HG02588 (cell line): ENCODE data around the gene RNASE13.
"Not testable (repeated sequence)": the region's sequence is repeated elsewhere in the genome, so short reads cannot be mapped to it uniquely, and the experiment has no call there.

Source experiments
- ATAC-seq: cut with Tn5 transposase; IDR thresholded peaks from one replicate; pipeline ENCODE4 v1.9.1; 2021; ENCODE audit warnings: mild to moderate bottlenecking, moderate library complexity; ENCODE audit not compliant: unreplicated experiment

The RNASE13 gene

DNA sequence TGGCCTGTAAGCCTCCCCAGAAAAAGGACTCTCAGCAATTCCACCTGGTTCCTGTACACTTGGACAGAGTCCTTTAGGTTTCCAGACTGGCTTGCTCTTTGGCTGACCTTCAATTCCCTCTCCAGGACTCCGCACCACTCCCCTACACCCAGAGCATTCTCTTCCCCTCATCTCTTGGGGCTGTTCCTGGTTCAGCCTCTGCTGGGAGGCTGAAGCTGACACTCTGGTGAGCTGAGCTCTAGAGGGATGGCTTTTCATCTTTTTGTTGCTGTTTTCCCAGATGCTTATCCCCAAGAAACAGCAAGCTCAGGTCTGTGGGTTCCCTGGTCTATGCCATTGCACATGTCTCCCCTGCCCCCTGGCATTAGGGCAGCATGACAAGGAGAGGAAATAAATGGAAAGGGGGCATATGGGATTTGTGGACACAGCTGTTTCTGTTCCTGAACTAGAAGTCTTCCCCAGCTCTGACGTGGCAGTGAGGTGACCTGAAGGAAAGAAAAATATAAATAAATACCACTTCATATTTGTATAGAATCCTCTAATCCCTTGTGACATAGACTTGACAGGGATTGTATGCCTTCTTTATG lies 8.9 kb upstream of the RNASE13 start:
- ATAC-seq: no peak

DNA sequence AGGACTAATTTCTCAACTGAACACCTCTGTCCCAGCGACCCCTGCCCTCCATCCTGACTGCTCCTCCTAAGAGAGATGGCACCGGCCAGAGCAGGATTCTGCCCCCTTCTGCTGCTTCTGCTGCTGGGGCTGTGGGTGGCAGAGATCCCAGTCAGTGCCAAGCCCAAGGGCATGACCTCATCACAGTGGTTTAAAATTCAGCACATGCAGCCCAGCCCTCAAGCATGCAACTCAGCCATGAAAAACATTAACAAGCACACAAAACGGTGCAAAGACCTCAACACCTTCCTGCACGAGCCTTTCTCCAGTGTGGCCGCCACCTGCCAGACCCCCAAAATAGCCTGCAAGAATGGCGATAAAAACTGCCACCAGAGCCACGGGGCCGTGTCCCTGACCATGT lies 8.3 kb upstream of the RNASE13 start:
- ATAC-seq: no peak

DNA sequence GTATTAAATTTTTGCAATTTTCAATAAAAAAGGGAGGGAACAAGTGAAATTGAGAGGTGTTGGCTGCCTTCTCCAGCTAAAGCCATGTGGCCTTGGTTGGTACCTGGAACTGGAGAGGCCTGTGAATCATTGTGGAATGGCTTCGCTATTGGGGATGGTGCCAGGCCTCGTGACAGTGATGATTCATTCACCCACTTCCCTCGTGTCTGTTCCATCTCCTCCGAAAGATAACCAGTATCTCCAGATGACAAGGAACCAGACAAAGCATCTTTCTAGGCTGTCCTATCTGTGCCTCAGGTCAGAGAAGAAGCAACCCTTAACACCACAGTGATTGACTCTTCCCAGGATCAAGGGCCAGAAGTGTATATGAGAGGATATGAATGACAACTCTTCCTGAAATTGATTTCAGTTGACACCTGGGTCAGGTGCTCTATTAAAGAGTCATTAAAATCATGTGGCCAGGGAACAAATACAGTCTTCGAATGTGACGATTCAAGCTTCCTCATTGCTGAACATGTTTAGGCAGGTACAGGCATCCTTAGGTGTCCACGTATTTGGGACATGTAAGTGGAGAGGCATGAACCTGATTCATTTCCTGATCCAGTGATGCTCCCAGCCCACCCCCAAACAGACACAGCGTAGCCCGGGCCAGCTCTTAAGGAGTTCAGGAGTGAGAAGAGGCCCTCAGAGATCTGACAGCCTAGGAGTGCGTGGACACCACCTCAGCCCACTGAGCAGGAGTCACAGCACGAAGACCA lies 7.2 kb upstream of the RNASE13 start, which contains the start of gene RNASE7:
RNASE7 (plus strand) TSS at position 687 of the 758 bp plus-strand sequence. CDS start 631 bp downstream, outside the sequence.
- no peak for ATAC-seq

DNA sequence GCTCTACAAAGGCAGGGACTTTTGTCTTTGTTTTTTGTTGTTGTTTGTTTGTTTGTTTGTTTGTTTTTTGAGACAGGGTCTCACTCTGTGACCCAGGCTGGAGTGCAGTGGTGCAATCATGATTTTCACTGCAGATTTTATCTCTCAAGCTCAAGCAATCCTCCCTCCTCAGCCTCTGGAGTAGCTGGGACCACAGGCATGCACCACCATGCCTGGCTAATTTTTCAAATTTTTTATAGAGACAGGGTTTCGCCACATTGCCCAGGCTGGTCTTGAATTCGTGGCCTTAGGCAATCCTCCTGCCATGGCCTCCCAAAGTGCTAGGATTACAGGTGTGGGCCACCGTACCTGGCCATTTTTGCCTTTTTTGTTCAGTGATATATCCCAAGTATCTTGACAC lies 6.3 kb upstream of the RNASE13 start:
- ATAC-seq: not testable (repeated sequence)

DNA sequence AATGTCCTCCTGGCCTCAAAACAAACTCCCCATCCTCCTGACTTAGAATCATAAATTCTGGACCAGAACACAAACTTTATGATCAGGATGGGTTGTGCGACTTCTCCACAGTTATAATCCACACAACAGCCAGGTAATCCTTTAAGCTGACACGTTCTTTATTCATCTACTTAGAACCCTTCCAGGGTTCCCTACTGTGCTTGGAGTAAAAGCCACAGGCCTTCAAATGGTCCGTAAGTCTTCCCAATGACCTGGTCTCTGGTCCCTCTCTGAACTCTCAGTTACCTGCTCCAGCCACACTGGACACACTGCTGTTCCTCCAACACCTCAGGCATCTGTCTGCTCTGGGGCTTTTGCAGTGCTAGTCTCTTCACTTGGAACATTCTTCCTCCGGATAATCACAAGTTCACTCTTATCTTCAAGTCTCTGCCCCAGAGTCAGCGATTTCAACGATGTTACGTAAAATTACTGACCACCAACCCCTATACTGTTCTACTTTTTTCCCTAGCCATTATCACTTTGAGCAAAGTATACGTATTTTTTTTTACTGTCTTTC lies 5.8 kb upstream of the RNASE13 start:
- ATAC-seq: no peak

DNA sequence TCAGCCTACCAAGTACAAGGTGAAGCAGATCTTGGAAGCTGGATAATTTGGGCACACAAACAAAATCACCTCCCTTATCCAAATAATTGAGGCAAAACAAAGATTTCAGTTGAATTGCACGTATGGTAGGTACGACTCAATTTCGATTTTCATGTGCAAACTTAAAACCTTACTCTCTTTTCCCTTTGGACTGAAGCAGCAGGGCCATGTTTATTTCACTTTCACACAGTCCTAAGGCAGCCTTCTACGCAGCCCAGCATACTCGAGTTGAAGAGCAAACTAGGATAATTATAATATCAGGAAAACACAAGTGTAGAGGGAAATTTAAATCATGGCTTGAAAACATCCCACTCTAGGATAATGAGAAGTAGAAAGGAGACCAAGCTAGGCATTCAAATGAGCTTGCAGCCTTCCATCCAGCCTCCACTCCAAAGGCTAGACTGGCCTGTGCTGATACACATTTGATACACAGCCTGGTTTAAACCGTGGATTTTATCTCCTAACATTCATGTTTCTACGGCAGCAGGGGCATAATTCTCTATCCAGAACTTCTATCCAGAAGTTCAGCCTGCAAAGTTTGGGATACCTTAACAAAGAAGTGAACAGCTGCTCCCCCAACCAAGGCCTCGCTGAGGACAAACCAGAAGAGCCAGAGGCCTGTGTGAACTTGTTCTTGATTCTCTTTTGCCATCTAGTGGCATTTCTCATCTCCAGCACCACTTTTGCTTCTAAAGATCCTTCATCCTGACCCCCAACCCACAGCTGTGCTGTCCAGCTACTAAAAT lies 5.2 kb upstream of the RNASE13 start:
- no peak for ATAC-seq

DNA sequence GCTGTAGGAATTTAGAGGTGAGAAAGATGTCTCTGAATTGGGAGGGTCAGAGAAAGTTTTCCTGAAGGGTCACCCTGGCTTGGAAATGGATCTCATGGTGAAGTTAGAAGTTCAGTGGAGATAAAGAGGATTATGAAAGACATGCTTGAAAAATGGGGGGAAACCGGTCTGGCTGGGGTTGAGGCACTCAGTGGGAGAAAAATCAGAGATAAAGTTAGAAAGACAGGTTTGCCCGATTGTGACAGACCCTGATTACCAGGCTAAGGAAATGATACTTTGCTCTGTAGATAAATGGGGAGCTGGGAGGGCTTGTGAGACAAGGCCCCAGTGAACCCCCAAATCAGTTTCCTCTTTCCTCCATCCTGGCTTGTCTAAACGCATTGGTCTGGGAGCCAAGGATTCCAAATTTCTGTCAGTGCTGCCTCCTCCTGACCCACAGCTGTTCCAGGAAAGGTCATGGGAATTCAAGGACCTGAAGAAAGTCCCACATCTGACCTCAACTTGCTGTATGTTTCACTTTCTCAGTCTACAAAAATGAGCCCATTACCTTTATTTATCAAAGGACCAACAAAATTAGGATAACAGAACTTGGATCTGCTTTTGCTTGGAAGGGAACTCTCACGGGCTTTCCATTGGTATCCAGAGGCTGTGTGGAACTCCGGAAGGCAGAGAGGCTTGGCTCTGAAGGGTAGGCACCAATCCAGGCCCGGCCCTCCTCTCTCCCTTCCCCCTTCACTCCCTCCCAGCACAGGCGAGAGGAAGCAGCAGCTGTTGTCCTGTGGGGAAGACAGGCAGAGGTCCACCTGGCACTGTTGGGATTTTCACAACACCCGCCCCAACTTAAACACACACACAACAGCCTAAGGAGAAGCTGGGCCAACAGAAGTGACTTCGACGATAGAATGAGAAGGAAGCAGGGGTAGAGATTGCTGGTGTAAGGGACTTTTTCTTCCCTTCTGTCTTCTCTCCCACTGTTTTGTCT lies 4.1 kb upstream of the RNASE13 start:
- ATAC-seq: no peak

DNA sequence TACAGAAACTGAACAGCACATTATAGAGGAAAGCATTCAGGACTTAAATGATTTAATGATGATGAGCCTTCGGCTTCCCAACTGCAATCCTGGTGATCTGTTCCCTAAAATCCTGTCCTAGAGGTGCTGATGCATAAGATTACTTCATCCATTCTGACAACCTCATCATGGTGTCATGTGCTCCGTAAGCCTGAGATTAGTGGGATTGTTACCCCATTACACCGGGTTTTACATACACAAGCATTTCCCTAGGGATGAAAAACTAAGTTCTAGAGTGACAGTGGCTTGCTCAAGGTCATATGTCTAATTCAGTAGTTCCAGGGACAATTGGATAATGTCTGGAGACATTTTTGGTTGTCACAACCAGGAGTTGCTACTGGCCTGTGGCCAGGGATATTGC lies 2.5 kb upstream of the RNASE13 start:
- no peak for ATAC-seq

DNA sequence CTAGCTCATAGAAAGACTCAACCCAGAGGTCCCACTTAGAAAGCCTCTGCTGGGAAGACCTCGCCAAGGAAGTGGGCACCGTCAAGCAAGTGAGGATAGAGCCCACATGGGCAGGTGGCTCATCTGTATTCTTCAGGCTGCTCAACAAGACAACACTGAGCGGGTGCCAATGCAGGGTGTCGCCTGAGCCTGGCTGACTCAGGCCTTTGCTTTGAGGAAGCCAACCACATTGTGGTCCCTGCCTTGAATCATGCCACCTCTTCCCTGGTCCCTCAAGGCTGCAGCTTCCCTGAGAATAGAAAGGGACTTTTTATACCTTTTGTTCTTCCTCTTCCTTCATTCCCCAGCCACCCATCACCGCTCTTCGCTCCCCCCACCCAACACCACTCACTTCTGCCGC lies 2.1 kb upstream of the RNASE13 start:
- ATAC-seq: no peak

DNA sequence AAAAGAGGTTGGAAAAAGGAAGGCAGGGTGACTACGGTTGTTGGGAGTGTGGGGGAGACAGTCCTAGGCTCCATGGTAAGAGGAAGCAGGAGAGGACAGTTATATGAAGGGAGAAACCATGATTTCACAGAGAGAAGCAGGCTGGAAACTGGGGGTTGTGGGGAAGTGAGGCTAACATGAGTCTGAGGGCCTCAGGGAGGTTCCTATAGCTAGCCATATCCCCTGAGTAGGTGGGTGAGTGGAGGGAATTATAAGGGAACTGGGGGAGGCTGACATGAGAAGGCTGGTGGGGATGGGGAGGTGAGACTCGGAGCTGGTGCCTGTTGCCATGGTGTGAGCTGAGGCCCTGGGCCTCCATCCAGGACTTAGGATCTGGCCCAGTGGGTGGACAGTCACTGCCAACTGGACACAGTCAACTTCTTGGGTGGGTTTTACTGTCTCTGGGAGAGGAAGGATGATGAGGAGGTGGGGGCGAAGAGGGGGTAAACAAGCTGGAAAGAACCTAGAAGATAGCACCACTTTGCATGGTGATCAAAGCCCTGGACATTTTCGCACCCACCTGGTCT lies 1.4 kb downstream of the RNASE13 start:
- ATAC-seq: no peak

DNA sequence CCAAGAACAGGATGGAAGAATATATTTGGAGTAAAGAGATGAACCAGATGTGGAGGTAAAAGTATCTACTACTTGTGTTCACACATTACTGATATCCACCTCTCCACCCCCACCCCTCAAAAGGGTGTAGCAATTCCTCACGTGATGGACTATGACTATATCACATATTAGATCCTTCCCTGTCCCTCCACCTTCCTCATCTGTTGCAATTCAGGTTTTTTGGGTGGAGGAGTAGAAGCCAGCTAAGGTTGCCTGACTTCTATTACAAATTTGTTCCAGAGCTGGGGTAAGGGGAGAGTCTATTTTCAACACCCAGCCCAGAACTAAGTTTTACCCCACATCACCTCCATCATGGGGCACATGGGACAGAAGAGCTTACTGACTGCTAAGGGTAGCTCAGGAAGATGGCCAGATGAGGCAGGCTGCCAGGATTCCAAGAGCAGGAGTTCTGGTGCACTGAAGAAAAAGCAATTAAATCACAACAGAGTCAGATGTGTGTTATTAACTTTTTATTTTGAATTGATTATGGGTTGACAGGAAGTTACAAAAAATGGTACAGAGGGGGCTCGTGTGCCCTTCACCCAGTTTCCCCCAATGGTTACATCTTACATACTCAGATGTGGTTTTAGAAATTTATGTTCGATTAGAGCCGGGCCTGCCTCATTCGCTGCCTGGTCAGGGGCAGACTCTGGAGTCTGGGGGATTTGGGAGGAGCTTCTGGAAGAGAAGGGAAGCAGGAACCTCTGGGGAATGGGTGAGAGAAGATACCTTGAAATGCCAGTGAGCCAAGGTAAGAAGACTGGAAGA lies 2.1 kb downstream of the RNASE13 start:
- ATAC-seq: no peak

DNA sequence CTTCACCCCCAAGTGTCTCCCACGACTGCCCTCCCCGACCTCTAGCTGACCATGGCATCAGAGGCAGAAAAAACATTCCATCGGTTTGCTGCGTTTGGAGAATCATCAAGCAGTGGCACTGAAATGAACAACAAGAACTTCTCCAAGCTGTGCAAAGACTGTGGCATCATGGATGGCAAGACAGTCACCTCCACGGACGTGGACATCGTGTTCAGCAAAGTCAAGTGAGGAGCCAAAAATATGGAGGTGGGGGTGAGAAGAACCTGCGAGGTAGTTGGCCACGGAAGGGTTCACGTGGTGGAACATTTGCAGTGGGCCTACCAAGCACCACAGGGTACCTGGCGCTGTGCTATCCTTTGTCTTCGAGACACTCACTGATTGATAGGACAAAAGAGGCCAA lies 4.1 kb downstream of the RNASE13 start:
- ATAC-seq: no peak

DNA sequence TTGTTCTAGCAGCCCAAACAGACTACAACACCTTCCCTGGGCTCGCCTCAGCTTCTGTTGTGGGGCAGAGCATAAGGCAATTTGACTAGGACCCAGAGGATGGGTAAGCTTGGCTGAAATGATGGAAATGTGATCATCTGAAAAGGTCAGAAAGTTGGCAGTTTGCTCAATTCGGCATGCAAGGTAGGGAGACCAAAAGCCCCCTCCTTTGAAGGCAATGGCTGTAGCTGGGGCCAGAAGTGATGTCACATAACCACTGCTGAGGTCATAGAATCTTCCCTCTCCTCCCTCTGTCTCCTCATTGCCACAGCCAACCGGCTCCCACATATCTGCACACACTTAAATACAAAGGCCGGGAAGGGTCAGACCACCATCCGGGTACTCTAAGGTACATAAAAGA lies 4.7 kb downstream of the RNASE13 start, which contains the start of gene TPPP2:
TPPP2 (plus strand) TSS at position 301 of the 400 bp plus-strand sequence. CDS start 365 bp downstream, outside the sequence.
- ATAC-seq: no peak

DNA sequence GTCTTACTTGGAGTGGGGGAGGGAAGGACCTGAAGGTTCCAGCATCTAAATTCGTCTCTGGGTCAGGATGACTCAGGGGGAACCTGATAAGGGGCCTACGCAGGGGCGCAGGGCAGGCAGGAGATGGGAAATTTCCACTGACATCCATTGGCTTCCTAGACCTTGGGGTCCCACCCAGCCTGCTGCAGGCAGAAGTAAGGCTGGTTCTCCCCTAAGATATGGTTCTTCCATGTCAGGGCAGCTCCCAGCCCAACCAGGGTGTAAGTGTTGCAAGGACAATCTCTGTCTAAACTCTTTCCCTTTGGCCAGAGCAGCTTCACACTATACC lies 7.7 kb downstream of the RNASE13 start:
- ATAC-seq: no peak

DNA sequence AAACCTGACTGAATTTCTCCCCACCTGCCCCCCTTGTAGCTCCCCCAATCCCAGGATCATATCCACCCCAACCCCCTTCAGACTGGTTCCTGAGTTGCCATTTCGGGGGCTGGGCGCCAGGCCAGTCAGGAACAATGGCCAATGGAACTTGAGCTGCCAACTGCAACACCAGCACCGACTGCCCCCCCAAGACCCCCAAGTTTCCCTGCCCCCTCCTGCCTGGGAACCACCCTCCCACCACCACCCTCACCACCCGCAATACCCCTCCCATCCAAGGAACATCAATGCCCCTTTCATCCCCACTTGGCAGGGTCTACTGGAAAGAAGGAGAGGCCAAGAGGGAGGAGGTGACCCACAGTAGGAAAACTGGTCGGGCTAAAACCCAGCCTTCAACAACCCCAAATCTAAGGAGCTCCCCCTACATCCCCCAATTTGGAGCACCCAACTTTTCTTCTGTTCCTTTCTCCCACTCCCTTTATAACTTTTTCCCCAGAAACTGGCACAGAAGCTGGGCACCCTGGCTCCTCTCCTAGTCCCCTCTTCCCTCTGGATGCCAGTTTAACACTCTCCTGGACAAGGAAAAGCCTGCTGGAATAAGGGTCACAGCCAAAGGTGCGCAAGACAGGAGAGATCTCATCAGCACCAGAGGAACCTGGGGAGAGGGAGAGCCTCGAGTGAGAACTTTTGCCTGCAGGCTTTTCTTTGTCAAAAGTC lies 8.2 kb downstream of the RNASE13 start:
- ATAC-seq: no peak

DNA sequence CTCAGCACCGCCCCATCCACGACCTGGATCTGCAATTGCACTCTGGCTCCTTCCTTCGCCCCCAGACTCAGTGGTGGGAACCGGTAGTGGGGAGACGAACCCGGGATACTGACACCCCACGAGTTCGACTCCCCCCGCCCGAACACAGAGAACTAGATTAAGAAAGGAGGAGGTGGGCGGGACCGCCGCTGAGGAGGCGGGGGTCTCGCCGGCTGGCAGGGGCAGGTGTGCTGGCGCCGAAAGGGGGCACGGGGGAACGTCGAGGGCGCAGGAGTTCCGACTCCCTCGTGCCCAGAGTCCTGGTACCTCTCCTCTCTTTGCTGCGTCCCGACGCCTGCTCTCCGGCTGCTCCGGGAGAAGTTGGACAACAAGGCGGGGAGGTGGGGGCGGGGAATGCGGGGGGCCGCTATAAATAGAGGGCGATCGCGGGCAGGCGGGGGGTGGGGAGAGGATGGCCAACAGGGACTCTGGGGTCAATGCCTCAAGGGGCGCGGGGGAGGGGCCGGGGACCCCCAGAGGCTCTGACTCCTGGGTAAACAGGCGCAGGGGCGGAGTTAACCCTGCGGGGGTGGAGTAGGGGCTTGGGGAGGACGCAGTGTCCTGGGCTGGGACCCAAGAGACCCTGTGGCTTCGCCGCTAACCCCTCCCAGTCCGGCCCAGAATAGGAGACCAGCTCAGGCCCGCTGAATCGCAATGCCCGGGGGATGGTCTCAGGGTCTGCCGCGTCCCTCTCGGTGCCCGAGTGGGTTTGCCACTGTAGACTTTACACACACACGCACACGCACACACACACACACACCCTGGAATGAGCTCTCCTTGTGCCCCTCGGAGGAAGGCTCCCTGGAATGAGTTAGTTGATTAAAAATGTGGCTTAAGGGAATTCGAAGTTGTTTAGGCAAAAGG lies 9.0 kb downstream of the RNASE13 start:
- no peak for ATAC-seq

DNA sequence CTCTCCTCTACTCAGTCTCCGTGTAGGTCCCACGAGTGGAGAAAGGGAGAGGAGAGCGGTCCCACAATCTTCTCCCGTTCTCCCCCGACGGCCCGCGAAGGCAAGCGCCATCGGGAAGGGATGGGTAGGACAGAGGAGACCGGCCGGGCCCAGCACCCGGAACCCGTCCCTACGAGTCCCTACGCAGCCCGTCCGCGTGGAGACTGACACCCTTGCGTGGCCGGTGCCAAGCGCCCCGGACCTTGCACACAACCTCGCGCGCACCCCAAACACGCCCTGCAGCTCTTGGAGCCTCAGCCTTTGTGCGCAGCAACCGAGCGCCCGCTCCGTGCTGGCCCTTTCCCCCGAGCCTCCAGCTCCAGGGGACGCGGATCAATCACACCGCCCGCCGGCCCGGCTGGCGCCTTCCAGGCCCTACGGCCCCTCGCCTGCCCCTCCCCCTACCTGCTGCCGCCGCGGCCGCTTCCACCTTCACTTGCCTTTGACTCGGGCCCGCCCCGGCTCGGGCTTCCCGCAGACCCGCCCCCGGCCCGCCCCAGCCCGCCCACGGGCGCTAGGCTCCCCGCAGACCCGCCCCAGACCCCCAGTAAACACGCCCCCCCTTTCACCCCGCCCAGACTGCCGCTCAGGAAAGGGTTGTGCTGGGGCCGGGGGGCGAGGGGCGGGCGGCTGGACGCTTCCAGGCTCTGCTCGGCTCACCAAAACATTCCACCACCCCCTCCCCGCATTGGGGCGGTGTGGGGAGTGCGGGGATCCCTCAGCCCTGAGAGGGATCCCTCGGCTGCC lies 9.8 kb downstream of the RNASE13 start, which contains the start of gene NDRG2:
NDRG2 (minus strand) TSS at position 477 of the 786 bp plus-strand sequence. CDS start 1,746 bp downstream, outside the sequence.
- ATAC-seq: no peak
